ENCODE data around the gene TGM2.

The TGM2 gene

DNA sequence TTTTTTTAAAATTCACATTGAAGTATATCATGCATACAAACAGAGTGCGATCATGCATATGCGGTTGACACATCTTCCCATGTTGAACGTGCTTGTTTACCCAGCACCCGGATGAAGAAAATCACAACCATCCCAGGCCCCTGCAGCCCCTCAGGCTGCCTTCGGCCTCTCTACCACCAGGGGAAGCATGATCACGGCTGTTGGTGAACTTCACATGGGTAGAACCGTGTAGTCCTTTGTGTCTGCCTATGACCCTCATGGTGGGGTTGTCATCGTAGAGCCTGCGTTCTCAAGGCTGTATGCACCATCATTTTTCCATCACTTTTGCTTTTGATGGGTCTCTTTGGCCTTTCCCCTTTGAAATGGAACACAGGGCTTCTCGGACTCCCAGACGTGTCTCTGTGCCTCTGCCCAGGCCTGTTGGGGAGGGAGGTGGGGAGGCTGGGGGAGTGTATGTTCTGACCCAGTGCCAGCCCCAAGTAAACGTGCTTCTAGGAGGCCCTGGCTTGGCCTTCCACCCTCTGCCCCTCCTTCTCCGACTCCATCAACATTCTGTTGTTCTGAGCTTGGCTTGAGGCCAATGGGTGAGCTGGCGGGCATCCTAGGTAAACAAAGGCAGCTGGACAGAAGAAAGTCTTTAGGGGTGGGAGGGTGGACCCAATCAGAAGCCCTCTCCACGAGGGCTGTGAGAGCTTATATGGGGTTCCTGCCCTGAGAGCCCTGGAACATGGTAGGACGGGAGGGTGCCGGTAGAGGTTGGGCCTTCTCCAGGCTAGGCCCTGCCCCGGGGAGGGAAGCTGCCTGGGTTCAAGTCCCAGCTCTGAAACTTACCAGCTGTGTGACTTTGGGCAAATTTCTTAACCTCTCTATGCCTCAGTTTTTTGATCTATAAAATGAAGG is 39.7 kb downstream of the TGM2 start:
- no peak for TF ChIP-seq CTCF (IDR thresholded peaks at IDR 0.05; ENCODE audit: low read depth, low read length)
- H3K4me3 ChIP-seq (ENCODE audit: low read depth, low read length), result no peak overlapping the region

DNA sequence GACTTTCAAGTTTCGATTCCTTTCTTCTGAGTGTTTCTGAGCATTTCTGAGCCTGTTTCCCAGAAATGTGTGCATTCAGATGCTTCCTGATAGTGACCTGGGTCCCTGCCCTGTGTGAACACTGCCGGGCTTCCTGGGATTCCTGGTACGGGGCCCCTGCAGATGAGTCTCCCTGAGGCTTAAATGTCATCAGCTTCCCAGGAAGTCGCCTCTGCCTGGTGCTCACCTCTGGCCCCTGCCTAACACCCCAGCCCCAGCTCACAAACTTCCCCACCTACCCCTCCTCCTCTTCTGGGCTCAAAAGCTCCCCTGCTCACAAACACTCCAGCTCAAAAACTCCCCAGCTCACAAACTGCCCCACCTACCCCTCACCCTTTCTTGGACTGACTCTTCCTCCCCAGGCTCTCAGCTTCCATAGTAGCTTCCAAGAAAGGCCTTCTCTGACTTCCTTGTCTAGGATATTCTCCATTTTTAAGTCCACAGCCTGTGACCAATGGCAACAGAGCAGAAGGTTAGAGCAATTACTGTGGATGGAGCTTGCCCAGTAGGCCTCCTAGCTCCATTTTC is 42.0 kb downstream of the TGM2 start:
- TF ChIP-seq CTCF (IDR thresholded peaks at IDR 0.05; ENCODE audit: low read depth, low read length), result no peak
- no peak overlapping the region for H3K4me3 ChIP-seq (ENCODE audit: low read depth, low read length)

- H3K4me3 ChIP-seq (ENCODE audit: low read depth, low read length), result no peak overlapping the region
- no peak for TF ChIP-seq CTCF (IDR thresholded peaks at IDR 0.05; ENCODE audit: low read depth, low read length)
These were observed 43.3 kb downstream of the TGM2 start for GRCh38 chr20:38121741-38122140.

- no peak for TF ChIP-seq CTCF (IDR thresholded peaks at IDR 0.05; ENCODE audit: low read depth, low read length)
- H3K4me3 ChIP-seq (ENCODE audit: low read depth, low read length), result no peak overlapping the region
These were observed 44.5 kb downstream of the TGM2 start for GRCh38 chr20:38120625-38120988.

- TF ChIP-seq CTCF (IDR thresholded peaks at IDR 0.05; ENCODE audit: low read depth, low read length), result no peak
- H3K4me3 ChIP-seq (ENCODE audit: low read depth, low read length), result no peak overlapping the region
These were observed 45.6 kb downstream of the TGM2 start for GRCh38 chr20:38119446-38119845.

DNA sequence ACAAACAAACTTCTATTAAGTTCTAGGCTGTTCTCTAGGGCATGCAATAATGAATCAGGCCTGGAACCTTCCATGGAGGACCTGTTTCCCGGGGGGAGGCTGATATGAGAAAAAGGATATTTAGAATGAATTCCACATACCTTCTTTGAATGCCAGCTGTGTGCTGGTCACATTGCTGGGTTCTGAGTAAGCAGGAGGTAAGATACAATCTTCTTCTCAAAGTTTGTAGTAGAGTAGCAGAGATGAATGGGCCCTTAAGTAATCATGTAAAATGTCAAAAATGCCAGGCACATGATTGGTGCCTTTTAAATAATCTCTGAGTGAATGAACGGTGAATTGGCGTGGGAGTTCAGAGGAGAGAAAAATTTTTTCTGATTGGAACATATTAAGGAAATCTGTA is 47.4 kb downstream of the TGM2 start:
- TF ChIP-seq CTCF (IDR thresholded peaks at IDR 0.05; ENCODE audit: low read depth, low read length), result no peak
- H3K4me3 ChIP-seq (ENCODE audit: low read depth, low read length), result no peak overlapping the region

- TF ChIP-seq CTCF (IDR thresholded peaks at IDR 0.05; ENCODE audit: low read depth, low read length), result no peak
- H3K4me3 ChIP-seq (ENCODE audit: low read depth, low read length), result no peak overlapping the region
These were observed 47.9 kb downstream of the TGM2 start for GRCh38 chr20:38117205-38117604.

Data from WI38 (cell line).